ENCODE results near the gene AGAP1.

GRCh38 chr2:235749771-235750160 lies 255.9 kb downstream of the AGAP1 start:
- TF ChIP-seq, protein P1, sequence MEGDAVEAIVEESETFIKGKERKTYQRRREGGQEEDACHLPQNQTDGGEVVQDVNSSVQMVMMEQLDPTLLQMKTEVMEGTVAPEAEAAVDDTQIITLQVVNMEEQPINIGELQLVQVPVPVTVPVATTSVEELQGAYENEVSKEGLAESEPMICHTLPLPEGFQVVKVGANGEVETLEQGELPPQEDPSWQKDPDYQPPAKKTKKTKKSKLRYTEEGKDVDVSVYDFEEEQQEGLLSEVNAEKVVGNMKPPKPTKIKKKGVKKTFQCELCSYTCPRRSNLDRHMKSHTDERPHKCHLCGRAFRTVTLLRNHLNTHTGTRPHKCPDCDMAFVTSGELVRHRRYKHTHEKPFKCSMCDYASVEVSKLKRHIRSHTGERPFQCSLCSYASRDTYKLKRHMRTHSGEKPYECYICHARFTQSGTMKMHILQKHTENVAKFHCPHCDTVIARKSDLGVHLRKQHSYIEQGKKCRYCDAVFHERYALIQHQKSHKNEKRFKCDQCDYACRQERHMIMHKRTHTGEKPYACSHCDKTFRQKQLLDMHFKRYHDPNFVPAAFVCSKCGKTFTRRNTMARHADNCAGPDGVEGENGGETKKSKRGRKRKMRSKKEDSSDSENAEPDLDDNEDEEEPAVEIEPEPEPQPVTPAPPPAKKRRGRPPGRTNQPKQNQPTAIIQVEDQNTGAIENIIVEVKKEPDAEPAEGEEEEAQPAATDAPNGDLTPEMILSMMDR (IDR thresholded peaks at IDR 0.05), result no peak
- no peak for TF ChIP-seq POLR2A (IDR thresholded peaks at IDR 0.05)

All from uterus (tissue), 2 donors.